NCI-H524 treated with DMSO at 0.1 percent for 48 hours (cell line): Measurements from ENCODE around the gene TSC1.

Experiments used
- DNase-seq: peaks from one replicate; lab custom pipeline; 2025; lab: John Stamatoyannopoulos, UW

Gene TSC1

GRCh38 chr9:132888151-132888550 is 56.3 kb downstream of the TSC1 start:
- DNase-seq, result no peak

- DNase-seq, result no peak
Observed at GRCh38 chr9:132887181-132888120, 57.0 kb downstream of the TSC1 start.

GRCh38 chr9:132886334-132886725 is 58.1 kb downstream of the TSC1 start:
- no peak for DNase-seq

- no peak for DNase-seq
Observed at GRCh38 chr9:132885720-132886333, 58.6 kb downstream of the TSC1 start.

GRCh38 chr9:132883349-132884294 is 60.8 kb downstream of the TSC1 start:
- no peak for DNase-seq

- DNase-seq, result no peak
Observed at GRCh38 chr9:132882616-132883015, 61.8 kb downstream of the TSC1 start.

- no peak for DNase-seq
Observed at GRCh38 chr9:132881826-132882225, 62.6 kb downstream of the TSC1 start.

- DNase-seq, result no peak
Observed at GRCh38 chr9:132880324-132880661, 64.1 kb downstream of the TSC1 start.

GRCh38 chr9:132879457-132880323 is 64.7 kb downstream of the TSC1 start:
- DNase-seq, result no peak

GRCh38 chr9:132878695-132879456 is 65.5 kb downstream of the TSC1 start, which contains the start of gene SPACA9:
Gene SPACA9 (plus strand): TSS chr9:132878898. CDS start chr9:132883948, 5,050 bp downstream.
- no peak for DNase-seq

- peak; percentile 25 for DNase-seq
Observed at GRCh38 chr9:132877824-132878694, 66.4 kb downstream of the TSC1 start, which contains the start of gene AK8. Gene AK8 (minus strand): TSS chr9:132878284. CDS start chr9:132878255, 29 bp downstream.

GRCh38 chr9:132877458-132877823 is 67.0 kb downstream of the TSC1 start:
- DNase-seq, result no peak

GRCh38 chr9:132876849-132877248 is 67.6 kb downstream of the TSC1 start:
- DNase-seq, result no peak

- no peak for DNase-seq
Observed at GRCh38 chr9:132875159-132875558, 69.3 kb downstream of the TSC1 start.

- DNase-seq, result no peak
Observed at GRCh38 chr9:132873403-132873802, 71.0 kb downstream of the TSC1 start.

- DNase-seq, result no peak
Observed at GRCh38 chr9:132869266-132869665, 75.2 kb downstream of the TSC1 start.

- no peak for DNase-seq
Observed at GRCh38 chr9:132866898-132867297, 77.5 kb downstream of the TSC1 start.

GRCh38 chr9:132864691-132865090 is 79.7 kb downstream of the TSC1 start:
- DNase-seq, result no peak

- DNase-seq, result no peak
Observed at GRCh38 chr9:132864277-132864676, 80.1 kb downstream of the TSC1 start.
